Heart left ventricle (tissue), 16 donors: ENCODE results near the gene PPTC7. TPM values are rescaled to one million over a fixed set of nuclear protein-coding genes. Genes with fewer than 3 reads are reported as not detected.

Source experiments
- ATAC-seq, 4 donors: fragments of 200-7000 bp; cut with Tn5 transposase; one replicate each; pipeline ENCODE4 v1.9.1; 2020 to 2022; ENCODE audit warnings: moderate library complexity in 4 of 4, mild to moderate bottlenecking in 3 of 4, moderate number of reproducible peaks in 1 of 4
- DNase-seq, 5 donors: peaks; one replicate each; pipeline ENCODE4 v3.0.0-alpha.2; 2020
- H3K27ac ChIP-seq, 12 donors: fragments of 200-600 bp; sonication (generic) in 4 of 12; one replicate each; pipeline versions ENCODE4 v1.5.0 to v1.8.0; 2016 to 2022; ENCODE audit warnings: mild to moderate bottlenecking in 2 of 12
- H3K27me3 ChIP-seq, 9 donors: fragments of 200-600 bp; sonication (generic) in 2 of 9; one replicate each; pipeline versions ENCODE4 v1.5.1 to v1.8.0; 2016 to 2022; ENCODE audit warnings: mild to moderate bottlenecking in 3 of 9
- H3K36me3 ChIP-seq, 9 donors: fragments of 200-600 bp; sonication (generic) in 2 of 9; one replicate each; pipeline versions ENCODE4 v1.5.0 to v1.8.0; 2018 to 2022; ENCODE audit warnings: mild to moderate bottlenecking in 2 of 9
- H3K4me1 ChIP-seq, 12 donors: fragments of 200-600 bp; sonication (generic) in 4 of 12; one replicate each; pipeline versions ENCODE4 v1.5.0 to v1.8.0; 2016 to 2022; ENCODE audit warnings: mild to moderate bottlenecking in 3 of 12
- H3K4me3 ChIP-seq, 12 donors: fragments of 200-600 bp; sonication (generic) in 4 of 12; one replicate each; pipeline versions ENCODE4 v1.5.0 to v1.8.0; 2017 to 2022; ENCODE audit warnings: mild to moderate bottlenecking in 9 of 12, moderate library complexity in 4 of 12
- H3K9me3 ChIP-seq, 12 donors: fragments of 200-600 bp; sonication (generic) in 4 of 12; one replicate each; pipeline versions ENCODE4 v1.5.0 to v1.8.0; 2016 to 2022; ENCODE audit warnings: mild to moderate bottlenecking in 1 of 12
- POLR2A ChIP-seq, 2 donors: fragments of 450-650 bp; IDR thresholded peaks; one replicate each; pipeline ENCODE4 v1.6.1; 2017; ENCODE audit warnings: antibody characterized with exemption in 2 of 2, mild to moderate bottlenecking in 2 of 2, moderate library complexity in 2 of 2
- WGBS, 4 donors: extraction: QIAGEN DNeasy Blood & Tissue Kit in 2 of 4; methylation state at CpG; one replicate each; pipeline versions ENCODE4 v1.1.5 to v1.1.7; 2013 to 2018; 5-methylcytosine and 5-hydroxymethylcytosine counted together
- intact Hi-C, 10 donors: fragments of 100-400 bp; cut with DNase I; formaldehyde crosslinking; loops; one replicate each; pipeline versions ENCODE4 v1.11.1 to v1.14.2; 2022
- polyA plus RNA-seq, 2 donors: library from polyadenylated mRNA; stranded (reverse); fragments of 200-250 nt; gene quantifications; one replicate each; pipeline ENCODE4 v1.2.3, GENCODE V29; 2013
- total RNA-seq, 9 donors: library from RNA; depleted of rRNA in 2 of 9; stranded (reverse); fragments of >200 nt in 2 of 9; fragmentation: NEBNext Ultra II Directional in 3 of 9; extraction: Animal tissue kit (Norgen Biotek cat#: 25700) in 3 of 9; gene quantifications; one replicate each; pipeline versions ENCODE4 v1.1.0 to v1.2.4, GENCODE V29; 2016 to 2023
- TF ChIP-seq, protein P1 (sequence below), 12 donors: fragments of 200-600 bp; sonication (generic) in 4 of 12; IDR thresholded peaks; one replicate each; pipeline versions ENCODE4 v1.5.0 to v1.8.0; 2018 to 2022; ENCODE audit warnings: antibody characterized with exemption in 12 of 12, mild to moderate bottlenecking in 5 of 12
- donor health status: ischemic (EF 13 %, LVEDD 7.1; RV severe dilation, severe dysfunction).
- donor health status: healthy with polysubstance abuse.
- donor health status: DM: no; HTN: yes; CAD: no.
- donor health status: DM: no; HTN: no; CAD: no.
- donor health status: ischemic (EF 25% LVEDD 6.9; RV normal size, moderate dysfunction).
- donor health status: ischemic (EF 25% LVEDD 5.7; RV mildly dilated, moderate dysfunction).
- donor health status: healthy.
- donor health status: DM: yes; HTN: yes; CAD: no.
- donor health status: ischemic (EF 35%, LVEDD 5.7; RV mildly dilated, moderate dysfunction).
- donor health status: nonischemic (EF 11% LVEDD 7.7; RV severe dilation, severe dysfunction).
- donor health status: DM: yes; HTN: yes; CAD: no.
- donor health status: PGD.
- donor health status: ischemic (EF 29% LVEDD 5.4; RV normal size, mild dysfunction).
- donor health status: nonischemic (EF 23%, LVEDD 6.1; RV moderate dilation, normal function).

The PPTC7 gene
- total and polyA plus RNA-seq, 11 donors: 26.6 to 113 (median 65.0) TPM

DNA sequence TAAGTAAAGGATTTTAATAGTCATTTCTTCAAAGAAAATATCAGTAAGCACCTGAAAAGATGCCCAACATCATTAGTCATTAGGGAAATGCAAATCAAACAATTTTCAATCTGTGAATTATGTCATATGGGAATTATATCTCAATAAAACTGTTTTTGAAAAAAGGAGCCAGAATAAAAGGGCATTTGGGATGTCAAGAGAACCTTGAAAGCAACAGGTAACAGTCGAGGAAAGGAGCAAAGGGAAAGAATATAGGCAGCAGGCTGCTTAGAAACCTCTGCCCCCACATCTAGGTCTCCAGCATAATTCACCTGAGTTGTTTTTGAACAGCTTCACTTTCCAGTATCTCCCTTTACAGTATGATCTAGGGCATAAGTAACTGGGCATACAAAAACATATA, 68.8 kb downstream of the PPTC7 start:
- no peak for ATAC-seq
- H3K36me3 ChIP-seq: no peaks in the 10 kb centered on the region
- no peaks in the 10 kb centered on the region for H3K9me3 ChIP-seq

DNA sequence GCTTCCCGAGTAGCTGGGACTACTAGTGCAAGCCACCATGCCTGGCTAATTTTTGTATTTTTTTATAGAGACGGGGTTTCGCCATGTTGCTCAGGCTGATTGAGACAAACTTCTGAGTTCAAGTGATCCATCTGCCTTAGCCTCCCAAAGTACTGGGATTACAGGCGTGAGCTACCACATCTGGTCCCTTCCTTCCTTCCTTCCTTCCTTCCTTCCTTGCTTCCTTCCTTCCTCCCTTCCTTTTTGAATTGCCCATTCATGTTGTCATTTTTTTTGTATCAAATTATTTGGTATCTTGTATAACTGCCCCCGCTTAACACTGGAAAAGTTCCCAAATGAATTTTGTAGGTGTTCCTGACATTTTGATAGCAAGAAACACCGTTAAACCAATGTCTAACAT, 69.3 kb downstream of the PPTC7 start:
- no peak overlapping the region for H3K27ac ChIP-seq
- H3K36me3 ChIP-seq: no peaks in the 10 kb centered on the region
- no peak for ATAC-seq
- H3K27me3 ChIP-seq: no peaks in the 10 kb centered on the region
- intact Hi-C loops: loop anchor here (1.0 to 10.0 kb wide), 13 partner anchors 85 to 373 kb away; no protein-coding TSS in a partner anchor
- no peak for DNase-seq
- peaks cover 0 to 4% (median 0%) of the 10 kb centered on the region in 12 donors for H3K4me1 ChIP-seq
- no peak overlapping the region for H3K4me3 ChIP-seq
- 70 to 75% (median 70%) methylated on average over 6 of the region's 6 CpGs for WGBS, 4 donors
- no peak for TF ChIP-seq POLR2A (IDR thresholded peaks at IDR 0.05)
- TF ChIP-seq, protein P1, sequence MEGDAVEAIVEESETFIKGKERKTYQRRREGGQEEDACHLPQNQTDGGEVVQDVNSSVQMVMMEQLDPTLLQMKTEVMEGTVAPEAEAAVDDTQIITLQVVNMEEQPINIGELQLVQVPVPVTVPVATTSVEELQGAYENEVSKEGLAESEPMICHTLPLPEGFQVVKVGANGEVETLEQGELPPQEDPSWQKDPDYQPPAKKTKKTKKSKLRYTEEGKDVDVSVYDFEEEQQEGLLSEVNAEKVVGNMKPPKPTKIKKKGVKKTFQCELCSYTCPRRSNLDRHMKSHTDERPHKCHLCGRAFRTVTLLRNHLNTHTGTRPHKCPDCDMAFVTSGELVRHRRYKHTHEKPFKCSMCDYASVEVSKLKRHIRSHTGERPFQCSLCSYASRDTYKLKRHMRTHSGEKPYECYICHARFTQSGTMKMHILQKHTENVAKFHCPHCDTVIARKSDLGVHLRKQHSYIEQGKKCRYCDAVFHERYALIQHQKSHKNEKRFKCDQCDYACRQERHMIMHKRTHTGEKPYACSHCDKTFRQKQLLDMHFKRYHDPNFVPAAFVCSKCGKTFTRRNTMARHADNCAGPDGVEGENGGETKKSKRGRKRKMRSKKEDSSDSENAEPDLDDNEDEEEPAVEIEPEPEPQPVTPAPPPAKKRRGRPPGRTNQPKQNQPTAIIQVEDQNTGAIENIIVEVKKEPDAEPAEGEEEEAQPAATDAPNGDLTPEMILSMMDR (IDR thresholded peaks at IDR 0.05): no peak
- no peaks in the 10 kb centered on the region for H3K9me3 ChIP-seq

More for the DNA sequence above, 68.8 kb downstream of the PPTC7 start:
- TF ChIP-seq POLR2A (IDR thresholded peaks at IDR 0.05): no peak
- WGBS, 4 donors: 71 to 79% (median 77%) methylated on average over 1 of the region's 1 CpG
- no peak overlapping the region for H3K4me3 ChIP-seq
- peaks cover 0 to 4% (median 0%) of the 10 kb centered on the region in 12 donors for H3K4me1 ChIP-seq
- H3K27ac ChIP-seq: no peak overlapping the region
- DNase-seq: no peak
- H3K27me3 ChIP-seq: no peaks in the 10 kb centered on the region
- intact Hi-C loops: loop anchor here in 9 of 10 donors (1.0 to 10.0 kb wide), 10 partner anchors 84 to 373 kb away; no protein-coding TSS in a partner anchor

DNA sequence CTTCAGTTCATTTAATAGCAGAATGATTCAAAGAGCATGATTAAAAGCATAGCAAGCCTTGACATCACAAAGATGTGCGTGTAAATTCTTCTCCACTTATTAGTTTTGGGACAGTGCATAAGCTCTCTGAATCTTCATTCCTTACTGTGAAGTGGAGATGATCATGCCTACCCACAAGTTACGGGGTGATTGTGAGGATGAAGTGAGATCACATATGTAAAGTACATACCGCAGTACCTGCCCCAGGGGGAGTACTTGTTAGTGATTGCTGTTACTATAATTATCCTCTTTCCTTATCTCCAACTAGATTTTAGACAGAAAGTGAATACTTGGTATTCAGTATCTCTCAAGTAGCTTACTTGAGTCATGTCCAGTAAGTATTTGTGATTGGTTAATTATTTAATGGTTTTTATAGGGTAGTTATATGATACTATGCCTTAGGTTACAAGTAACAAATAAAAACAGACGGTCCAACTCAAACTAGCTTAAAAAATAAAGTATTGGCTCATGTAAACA, 75.0 kb downstream of the PPTC7 start:
- intact Hi-C loops: loop anchor here in 1 of 10 donors (10.0 kb wide), 1 partner anchor 187 kb away; no protein-coding TSS in a partner anchor
- TF ChIP-seq, protein P1 (IDR thresholded peaks at IDR 0.05): no peak
- Histone ChIP-seq H3K36me3 (no peaks in the 10 kb centered on the region), H3K4me3 (no peak overlapping the region), H3K9me3 (no peaks in the 10 kb centered on the region), H3K4me1 (peaks cover 0 to 4% (median 0%) of the 10 kb centered on the region in 12 donors), H3K27me3 (no peaks in the 10 kb centered on the region), H3K27ac (no peak overlapping the region)
- 86 to 90% (median 87%) methylated on average over 4 of the region's 4 CpGs for WGBS, 4 donors
- DNase-seq (no peak), ATAC-seq (no peak)

DNA sequence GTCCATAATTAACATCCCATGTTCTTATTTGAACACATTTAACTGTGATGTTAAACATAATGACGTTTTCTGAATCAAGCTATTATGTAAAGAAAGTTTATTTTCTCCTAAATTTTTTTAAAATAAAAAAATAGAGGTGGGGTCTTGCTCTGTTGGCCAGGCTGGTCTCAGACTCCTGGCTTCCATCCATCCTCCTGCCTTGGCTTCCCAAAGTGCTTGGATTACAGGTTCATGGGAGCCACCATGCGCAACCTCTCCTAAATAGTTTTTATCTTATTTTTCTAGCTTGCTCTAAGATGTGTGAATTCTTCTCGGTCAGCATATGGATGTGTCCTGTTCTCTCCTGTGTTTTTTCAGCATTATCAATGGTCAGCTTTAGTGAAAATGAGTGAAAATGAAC, 77.8 kb downstream of the PPTC7 start:
- WGBS, 4 donors: 69 to 75% (median 74%) methylated on average over 3 of the region's 3 CpGs
- no peak overlapping the region for H3K4me3 ChIP-seq
- no peaks in the 10 kb centered on the region for H3K9me3 ChIP-seq
- H3K36me3 ChIP-seq: no peaks in the 10 kb centered on the region
- no peaks in the 10 kb centered on the region for H3K27me3 ChIP-seq
- intact Hi-C loops: loop anchor here in 1 of 10 donors (10.0 kb wide), 1 partner anchor 189 kb away; no protein-coding TSS in a partner anchor
- DNase-seq (no peak), ATAC-seq (no peak)
- H3K4me1 ChIP-seq: peaks cover 0 to 17% (median 12%) of the 10 kb centered on the region in 12 donors
- H3K27ac ChIP-seq: no peak overlapping the region
- TF ChIP-seq, protein P1 (IDR thresholded peaks at IDR 0.05): no peak
- TF ChIP-seq POLR2A (IDR thresholded peaks at IDR 0.05): no peak
